Heart left ventricle (tissue), 13 donors: Measurements from ENCODE around the gene NAB2.

Experiments used
- POLR2A ChIP-seq, 2 donors: fragments of 450-650 bp; IDR thresholded peaks; one replicate each; pipeline ENCODE4 v1.6.1; 2017; ENCODE audit warnings: antibody characterized with exemption in 2 of 2, mild to moderate bottlenecking in 2 of 2, moderate library complexity in 2 of 2
- TF ChIP-seq, protein P1 (sequence below), 12 donors: fragments of 200-600 bp; sonication (generic) in 4 of 12; IDR thresholded peaks; one replicate each; pipeline versions ENCODE4 v1.5.0 to v1.8.0; 2018 to 2022; ENCODE audit warnings: antibody characterized with exemption in 12 of 12, mild to moderate bottlenecking in 5 of 12
- donor health status: ischemic (EF 13 %, LVEDD 7.1; RV severe dilation, severe dysfunction).
- donor health status: DM: no; HTN: yes; CAD: no.
- donor health status: DM: no; HTN: no; CAD: no.
- donor health status: ischemic (EF 25% LVEDD 6.9; RV normal size, moderate dysfunction).
- donor health status: ischemic (EF 25% LVEDD 5.7; RV mildly dilated, moderate dysfunction).
- donor health status: ischemic (EF 35%, LVEDD 5.7; RV mildly dilated, moderate dysfunction).
- donor health status: nonischemic (EF 11% LVEDD 7.7; RV severe dilation, severe dysfunction).
- donor health status: DM: yes; HTN: yes; CAD: no.
- donor health status: PGD.
- donor health status: ischemic (EF 29% LVEDD 5.4; RV normal size, mild dysfunction).
- donor health status: nonischemic (EF 23%, LVEDD 6.1; RV moderate dilation, normal function).

DNA sequence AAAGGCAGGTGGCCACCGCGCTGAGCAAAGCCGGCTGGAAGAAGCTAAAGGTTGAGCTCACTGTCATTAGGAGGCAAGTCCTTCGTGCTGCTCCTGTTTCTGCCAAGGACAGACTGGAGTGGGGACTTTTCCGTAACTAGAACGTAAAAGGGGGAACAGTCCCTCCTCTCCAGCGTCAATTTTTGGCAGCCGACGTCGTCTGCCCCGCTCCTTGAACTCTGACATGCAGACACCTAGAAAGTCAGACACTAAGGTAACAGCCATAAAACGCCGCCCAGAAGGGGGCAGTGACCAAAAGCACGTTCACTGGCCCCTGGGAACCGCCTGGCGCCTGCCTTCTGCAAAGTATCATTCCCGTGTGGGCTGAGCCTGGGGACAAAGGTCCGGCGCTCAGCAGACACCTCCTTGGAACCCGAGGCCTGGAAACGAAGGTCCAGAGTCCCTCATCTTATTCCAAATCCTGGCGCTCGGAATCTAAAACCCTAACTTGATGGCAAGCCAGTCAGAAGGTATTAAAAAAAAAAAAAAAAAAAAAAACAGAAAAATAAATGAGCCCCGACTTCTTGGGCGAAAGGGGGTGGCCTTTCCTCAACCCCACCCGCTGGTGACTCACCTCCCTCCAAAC is 38.3 kb downstream of the NAB2 start:
- no peak for TF ChIP-seq POLR2A (IDR thresholded peaks at IDR 0.05)
- TF ChIP-seq, protein P1, sequence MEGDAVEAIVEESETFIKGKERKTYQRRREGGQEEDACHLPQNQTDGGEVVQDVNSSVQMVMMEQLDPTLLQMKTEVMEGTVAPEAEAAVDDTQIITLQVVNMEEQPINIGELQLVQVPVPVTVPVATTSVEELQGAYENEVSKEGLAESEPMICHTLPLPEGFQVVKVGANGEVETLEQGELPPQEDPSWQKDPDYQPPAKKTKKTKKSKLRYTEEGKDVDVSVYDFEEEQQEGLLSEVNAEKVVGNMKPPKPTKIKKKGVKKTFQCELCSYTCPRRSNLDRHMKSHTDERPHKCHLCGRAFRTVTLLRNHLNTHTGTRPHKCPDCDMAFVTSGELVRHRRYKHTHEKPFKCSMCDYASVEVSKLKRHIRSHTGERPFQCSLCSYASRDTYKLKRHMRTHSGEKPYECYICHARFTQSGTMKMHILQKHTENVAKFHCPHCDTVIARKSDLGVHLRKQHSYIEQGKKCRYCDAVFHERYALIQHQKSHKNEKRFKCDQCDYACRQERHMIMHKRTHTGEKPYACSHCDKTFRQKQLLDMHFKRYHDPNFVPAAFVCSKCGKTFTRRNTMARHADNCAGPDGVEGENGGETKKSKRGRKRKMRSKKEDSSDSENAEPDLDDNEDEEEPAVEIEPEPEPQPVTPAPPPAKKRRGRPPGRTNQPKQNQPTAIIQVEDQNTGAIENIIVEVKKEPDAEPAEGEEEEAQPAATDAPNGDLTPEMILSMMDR (IDR thresholded peaks at IDR 0.05): peak in 10 of 12 donors; percentile 4 to 56 (median 42)
